DMS114 treated with DMSO at 0.1 percent for 48 hours (cell line): Measurements from ENCODE around the gene GPR4.

Source experiments
- DNase-seq: peaks from one replicate; lab custom pipeline; 2025; ENCODE audit not compliant: unreplicated experiment; lab: John Stamatoyannopoulos, UW

GPR4 gene

DNA sequence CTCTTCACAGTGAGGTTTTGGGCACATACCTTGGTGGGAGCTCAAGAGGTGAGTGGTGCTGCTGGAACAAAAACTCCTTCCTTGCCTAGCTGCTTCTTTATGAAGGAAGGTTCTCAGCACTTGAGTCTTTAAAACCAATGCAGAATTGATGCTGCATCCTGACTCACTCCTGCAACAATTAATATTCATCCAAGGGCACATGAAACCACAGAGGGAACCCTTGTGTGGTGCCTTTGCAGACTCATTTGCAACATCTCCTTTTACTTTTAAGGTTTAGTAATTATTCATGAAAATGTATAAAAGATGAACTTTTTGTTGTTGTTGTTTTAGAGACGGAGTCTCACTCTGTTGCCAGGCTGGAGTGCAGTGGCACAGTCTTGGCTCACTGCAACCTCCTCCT lies 47.5 kb downstream of the GPR4 start:
- DNase-seq, result no peak

DNA sequence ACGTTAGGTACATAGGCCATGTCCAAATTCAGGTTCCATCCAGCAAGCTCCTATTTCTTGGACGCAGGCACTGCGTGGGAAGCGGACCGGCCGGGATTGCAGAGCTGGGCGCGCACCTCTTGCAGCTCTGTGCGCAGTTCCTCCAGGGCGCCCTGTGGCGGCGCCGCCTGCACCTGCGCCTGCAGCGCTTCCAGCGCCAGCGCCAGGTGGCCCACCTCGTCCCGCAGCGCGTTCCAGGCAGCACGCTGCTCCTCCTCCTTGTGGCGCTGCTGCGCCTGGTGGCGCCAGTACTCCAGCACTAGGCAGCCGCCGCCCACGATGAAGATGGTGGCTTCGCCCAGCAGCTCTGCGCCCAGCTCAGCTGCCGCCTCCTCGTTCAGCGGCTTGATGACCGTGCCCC lies 48.5 kb downstream of the GPR4 start:
- DNase-seq, result no peak

DNA sequence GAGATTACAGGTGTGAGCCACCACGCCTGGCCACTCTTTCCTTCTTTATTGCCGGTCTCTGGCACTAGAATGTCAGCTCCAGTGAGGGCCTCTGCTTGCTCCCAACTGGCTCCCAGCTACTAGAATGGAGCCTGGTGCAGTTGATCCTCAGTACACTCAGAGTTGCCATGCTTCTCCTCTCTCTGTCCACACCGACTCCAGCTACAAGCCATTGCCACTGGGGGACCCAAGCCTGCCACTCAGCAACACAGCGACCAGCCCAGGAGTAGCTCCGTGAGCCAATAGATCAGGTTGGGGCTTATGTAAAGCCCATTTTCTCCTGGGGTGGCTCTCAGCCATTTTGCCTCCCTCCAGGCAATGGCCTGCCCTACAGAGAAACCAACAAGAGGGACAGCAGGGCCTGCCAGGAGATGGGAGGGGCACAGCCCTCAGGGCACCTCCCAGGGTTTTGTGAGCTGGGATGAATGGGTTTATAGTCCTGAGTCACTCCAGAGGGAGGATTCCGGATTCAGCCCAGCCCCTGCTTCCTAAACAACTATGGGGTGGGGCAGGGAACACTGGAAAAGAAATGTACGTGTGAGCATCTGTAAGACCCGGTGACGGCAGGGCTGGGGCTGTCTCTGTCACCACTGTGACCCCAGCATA lies 53.9 kb downstream of the GPR4 start:
- no peak for DNase-seq

DNA sequence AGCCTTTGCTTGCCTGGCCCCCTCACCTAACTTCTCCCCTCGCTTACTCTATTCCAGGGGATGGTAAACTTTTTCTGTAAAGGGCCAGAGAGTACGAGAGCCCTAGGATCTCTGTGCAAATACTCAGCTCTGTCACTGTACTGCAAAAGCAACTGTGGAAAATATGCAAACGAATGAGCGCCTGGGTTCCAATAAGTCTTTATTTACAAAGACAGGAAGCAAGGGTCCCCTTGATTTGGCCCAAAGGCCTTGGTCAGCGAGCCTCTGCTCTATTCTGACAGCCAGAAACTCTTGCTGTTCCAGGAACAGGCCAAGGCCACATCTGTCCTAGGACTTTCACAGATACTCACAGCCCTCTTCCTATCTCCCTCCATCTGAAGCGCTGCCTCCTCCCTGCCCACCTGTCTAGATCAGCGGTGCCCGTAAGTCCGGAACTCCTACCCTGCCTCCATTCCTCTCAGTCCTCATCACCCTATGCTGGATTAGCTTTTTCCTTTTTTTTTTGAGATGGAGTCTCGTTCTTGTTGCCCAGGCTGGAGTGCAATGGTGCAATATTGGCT lies 54.7 kb downstream of the GPR4 start:
- no peak for DNase-seq

DNA sequence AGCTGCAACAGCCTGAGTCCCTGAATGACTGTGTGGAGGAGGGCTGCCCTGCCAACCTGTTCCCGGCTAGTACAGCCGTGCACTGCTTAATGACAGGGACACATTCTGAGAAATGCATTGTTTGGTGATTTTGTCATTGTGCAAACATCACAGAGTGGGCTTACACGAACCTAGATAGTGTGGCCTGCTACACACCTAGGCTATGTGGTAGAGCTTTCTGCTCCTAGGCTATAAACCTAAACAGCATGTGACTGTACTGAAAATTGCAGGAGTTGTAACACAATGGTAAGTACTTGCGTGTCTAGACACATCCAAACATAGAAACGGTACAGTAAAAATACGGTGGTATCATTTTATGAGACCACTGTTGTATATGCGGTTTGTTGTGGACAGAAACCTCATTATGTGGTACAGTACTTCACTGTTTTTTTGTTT lies 59.8 kb downstream of the GPR4 start:
- no peak for DNase-seq
